B cell (primary cell): ENCODE results near the gene RNF141. TPM values are rescaled to one million over a fixed set of nuclear protein-coding genes. Genes with fewer than 3 reads are reported as not detected.

Source experiments
- ATAC-seq: fragments of 200-7000 bp; cut with Tn5 transposase; one replicate; pipeline ENCODE4 v1.10.0; 2021; ENCODE audit warnings: low read depth, mild to moderate bottlenecking, moderate number of reproducible peaks, moderate library complexity
- CTCF ChIA-PET: fragments of 350-600 bp; sonication (Branson Sonifier 250); formaldehyde crosslinking; loops from one replicate; lab custom pipeline; 2021; ENCODE audit warnings: antibody characterized with exemption, inconsistent platforms; lab: Charles Lee
- POLR2A ChIA-PET: fragments of 350-600 bp; sonication (Branson Sonifier 250); formaldehyde crosslinking; loops from one replicate; lab custom pipeline; 2021; ENCODE audit warnings: antibody characterized with exemption; lab: Charles Lee
- DNase-seq: peaks from one replicate; pipeline ENCODE4 v3.0.0; 2013
- H2AFZ ChIP-seq: 2 replicates; pipeline ENCODE4 v1.6.1; 2012; ENCODE audit warnings: mild to moderate bottlenecking, low read depth, low read length; ENCODE audit not compliant: insufficient read depth, poor library complexity, severe bottlenecking
- H3K27ac ChIP-seq, 2 donors: 1 replicate in 1 of 2; 2 replicates in 1 of 2; pipeline ENCODE4 v1.5.1; 2012 to 2013; ENCODE audit warnings: low read length in 2 of 2, mild to moderate bottlenecking in 2 of 2, moderate library complexity in 1 of 2
- H3K27me3 ChIP-seq, 4 experiments: fragments of 200-600 bp in 1 of 4; sonication (generic) in 1 of 4; replicated peaks in 1 of 4; 1 replicate in 2 of 4; 2 replicates in 2 of 4; pipeline versions ENCODE4 v1.6.1 to v1.7.0; 2013 to 2016; ENCODE audit warnings: low read length in 3 of 4, mild to moderate bottlenecking in 2 of 4, mixed read lengths in 1 of 4, moderate library complexity in 1 of 4; ENCODE audit not compliant: insufficient read depth in 4 of 4, control insufficient read depth in 3 of 4; ENCODE audit errors: control extremely low read depth in 1 of 4
- H3K36me3 ChIP-seq, 2 experiments: replicated peaks in 1 of 2; 1 replicate in 1 of 2; 2 replicates in 1 of 2; pipeline versions ENCODE4 v1.6.1 to v1.7.1; 2013; ENCODE audit warnings: low read length in 1 of 2; ENCODE audit not compliant: insufficient read depth in 2 of 2, control insufficient read depth in 1 of 2; ENCODE audit errors: control extremely low read depth in 1 of 2, extremely low read depth in 1 of 2
- H3K4me1 ChIP-seq, 2 donors: fragments of 200-600 bp in 1 of 2; sonication (generic) in 1 of 2; 1 replicate in 1 of 2; 2 replicates in 1 of 2; pipeline versions ENCODE4 v1.5.1 to v1.6.1; 2013 to 2017; ENCODE audit warnings: low read length in 2 of 2; ENCODE audit not compliant: control insufficient read depth in 2 of 2, insufficient read depth in 2 of 2
- H3K4me2 ChIP-seq: replicated peaks from 2 replicates; pipeline ENCODE3; 2012; ENCODE audit warnings: mild to moderate bottlenecking, low read depth, low read length; ENCODE audit not compliant: poor library complexity, severe bottlenecking
- H3K4me3 ChIP-seq, 5 experiments: fragments of 200-600 bp in 1 of 5; sonication (generic) in 1 of 5; 1 replicate in 3 of 5; 2 replicates in 2 of 5; pipeline versions ENCODE4 v1.5.1 to v1.7.0; 2011 to 2016; ENCODE audit warnings: low read length in 4 of 5, mild to moderate bottlenecking in 4 of 5, low read depth in 2 of 5, control low read depth in 1 of 5, moderate library complexity in 1 of 5; ENCODE audit not compliant: insufficient read depth in 1 of 5; ENCODE audit errors: control extremely low read depth in 1 of 5, extremely low read depth in 1 of 5
- H3K79me2 ChIP-seq: fragments of 200-600 bp; sonication (generic); one replicate; pipeline ENCODE4 v1.6.0; 2016; ENCODE audit warnings: low read length; ENCODE audit not compliant: control insufficient read depth, insufficient read depth
- H3K9ac ChIP-seq: fragments of 200-600 bp; sonication (generic); 2 replicates; pipeline ENCODE4 v1.6.1; 2017; ENCODE audit warnings: mild to moderate bottlenecking, low read length, moderate library complexity
- H3K9me3 ChIP-seq, 3 donors: one replicate each; pipeline versions ENCODE4 v1.6.1 to v1.7.1; 2013; ENCODE audit warnings: low read length in 2 of 3; ENCODE audit not compliant: control insufficient read depth in 2 of 3, insufficient read depth in 1 of 3; ENCODE audit errors: control extremely low read depth in 1 of 3
- H4K20me1 ChIP-seq: 2 replicates; pipeline ENCODE4 v1.6.0; 2012; ENCODE audit warnings: mild to moderate bottlenecking, low read length; ENCODE audit not compliant: insufficient read depth, control insufficient read depth, poor library complexity, severe bottlenecking
- H3K27ac Mint-ChIP-seq: one replicate; pipeline ENCODE4 v1.8.0; 2021; ENCODE audit warnings: mixed read lengths
- H3K27me3 Mint-ChIP-seq: one replicate; pipeline ENCODE4 v1.8.0; 2021; ENCODE audit warnings: mixed read lengths
- H3K4me1 Mint-ChIP-seq: one replicate; pipeline ENCODE4 v1.8.0; 2021; ENCODE audit warnings: mixed read lengths
- H3K4me3 Mint-ChIP-seq: one replicate; pipeline ENCODE4 v1.8.0; 2021; ENCODE audit warnings: mixed read lengths
- H3K9me3 Mint-ChIP-seq: one replicate; pipeline ENCODE4 v1.8.0; 2022; ENCODE audit warnings: mixed read lengths; ENCODE audit not compliant: insufficient read depth
- EZH2 ChIP-seq: IDR thresholded peaks from 2 replicates; pipeline ENCODE4 v1.6.1; 2012; ENCODE audit warnings: borderline replicate concordance, low read depth, mild to moderate bottlenecking, moderate library complexity, low read length; ENCODE audit not compliant: insufficient read depth, poor library complexity, severe bottlenecking
- WGBS: methylation state at CpG from one replicate; pipeline ENCODE4 v1.1.5; 2013; ENCODE audit warnings: missing lambda C conversion rate; ENCODE audit not compliant: insufficient coverage; 5-methylcytosine and 5-hydroxymethylcytosine counted together
- intact Hi-C: fragments of 100-400 bp; cut with micrococcal nuclease; formaldehyde crosslinking; loops from one replicate; pipeline ENCODE4 v1.10.0; 2022
- polyA plus RNA-seq: library from polyadenylated mRNA; depleted of rRNA; stranded (reverse); fragments of >200 nt; gene quantifications from 2 replicates; pipeline ENCODE4 v1.2.3, GENCODE V29; 2012
- total RNA-seq, 2 donors: library from RNA; stranded (reverse); fragments of 120-200 nt in 1 of 2; gene quantifications; 1 replicate in 1 of 2; 2 replicates in 1 of 2; pipeline versions ENCODE4 v1.2.3 to v1.2.4, GENCODE V29; 2013 to 2022
- TF ChIP-seq, protein P1 (sequence below): fragments of 200-600 bp; IDR thresholded peaks from one replicate; pipeline ENCODE4 v1.8.0; 2022; ENCODE audit warnings: antibody characterized with exemption, mild to moderate bottlenecking

The RNF141 gene
- total and polyA plus RNA-seq, 2 donors (not counting 1 experiment from before 2014, with no cell fraction given) = 23.3 to 48.2 TPM

- intact Hi-C loops = no loop called here
- Histone ChIP-seq H2AFZ (no peak overlapping the region), H4K20me1 (no peaks in the 10 kb centered on the region), H3K4me3 (no peak overlapping the region), H3K9me3 (no peaks in the 10 kb centered on the region), H3K9ac (no peak overlapping the region), H3K79me2 (peaks cover 53% of the 10 kb centered on the region), H3K4me2 (no peak overlapping the region), H3K36me3 (peaks cover 33 to 79% of the 10 kb centered on the region in 2 experiments), H3K27me3 (no peaks in the 10 kb centered on the region), H3K27ac (no peak overlapping the region), H3K4me1 (peaks cover 0 to 5% of the 10 kb centered on the region in 2 donors)
- H3K9me3 Mint-ChIP-seq = no peaks in the 10 kb centered on the region
- H3K4me3 Mint-ChIP-seq = no peak overlapping the region
- DNase-seq (no peak), ATAC-seq (no peak)
- peaks cover 26% of the 10 kb centered on the region for H3K4me1 Mint-ChIP-seq
- POLR2A ChIA-PET = no interaction called here
- WGBS = 100% methylated on average over 2 of the region's 2 CpGs
- TF ChIP-seq, protein P1, sequence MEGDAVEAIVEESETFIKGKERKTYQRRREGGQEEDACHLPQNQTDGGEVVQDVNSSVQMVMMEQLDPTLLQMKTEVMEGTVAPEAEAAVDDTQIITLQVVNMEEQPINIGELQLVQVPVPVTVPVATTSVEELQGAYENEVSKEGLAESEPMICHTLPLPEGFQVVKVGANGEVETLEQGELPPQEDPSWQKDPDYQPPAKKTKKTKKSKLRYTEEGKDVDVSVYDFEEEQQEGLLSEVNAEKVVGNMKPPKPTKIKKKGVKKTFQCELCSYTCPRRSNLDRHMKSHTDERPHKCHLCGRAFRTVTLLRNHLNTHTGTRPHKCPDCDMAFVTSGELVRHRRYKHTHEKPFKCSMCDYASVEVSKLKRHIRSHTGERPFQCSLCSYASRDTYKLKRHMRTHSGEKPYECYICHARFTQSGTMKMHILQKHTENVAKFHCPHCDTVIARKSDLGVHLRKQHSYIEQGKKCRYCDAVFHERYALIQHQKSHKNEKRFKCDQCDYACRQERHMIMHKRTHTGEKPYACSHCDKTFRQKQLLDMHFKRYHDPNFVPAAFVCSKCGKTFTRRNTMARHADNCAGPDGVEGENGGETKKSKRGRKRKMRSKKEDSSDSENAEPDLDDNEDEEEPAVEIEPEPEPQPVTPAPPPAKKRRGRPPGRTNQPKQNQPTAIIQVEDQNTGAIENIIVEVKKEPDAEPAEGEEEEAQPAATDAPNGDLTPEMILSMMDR = no peak
- TF ChIP-seq EZH2 = no peak
- no peak overlapping the region for H3K27ac Mint-ChIP-seq
- H3K27me3 Mint-ChIP-seq = no peaks in the 10 kb centered on the region
- CTCF ChIA-PET = interaction anchor here (1.0 to 2.9 kb wide), 3 partner anchors 9 to 115 kb away, joined by 3 to 16 read pairs (median 4); no protein-coding TSS in a partner anchor
These were observed 11.7 kb downstream of the RNF141 start for GRCh38 chr11:10529279-10529678.

GRCh38 chr11:10528121-10528520 lies 12.9 kb downstream of the RNF141 start:
- H3K9ac ChIP-seq = no peak overlapping the region
- no peak overlapping the region for H3K27ac Mint-ChIP-seq
- no peak for ATAC-seq
- no peaks in the 10 kb centered on the region for H3K27me3 Mint-ChIP-seq
- H3K4me1 Mint-ChIP-seq = peaks cover 21% of the 10 kb centered on the region
- no peak overlapping the region for H3K4me3 Mint-ChIP-seq
- ChIA-PET POLR2A (interaction anchor here (0.9 kb wide), 1 partner anchor 13 kb away, joined by 4 read pairs; the partner anchor contains the start of gene RNF141), CTCF (interaction anchor here (1.0 to 2.9 kb wide), 4 partner anchors 8 to 114 kb away, joined by 3 to 16 read pairs (median 4); partner anchors contain the start of gene RNF141)
- no peaks in the 10 kb centered on the region for H3K27me3 ChIP-seq
- H3K9me3 Mint-ChIP-seq = no peaks in the 10 kb centered on the region
- no peak for TF ChIP-seq EZH2
- TF ChIP-seq, protein P1 = no peak
- no peak overlapping the region for H3K4me2 ChIP-seq
- H3K36me3 ChIP-seq = peaks cover 30 to 89% of the 10 kb centered on the region in 2 experiments
- no peaks in the 10 kb centered on the region for H3K9me3 ChIP-seq
- no peaks in the 10 kb centered on the region for H4K20me1 ChIP-seq
- intact Hi-C loops = no loop called here
- no peak overlapping the region for H3K27ac ChIP-seq
- H3K79me2 ChIP-seq = peaks cover 44% of the 10 kb centered on the region
- H3K4me1 ChIP-seq = no peaks in the 10 kb centered on the region
- DNase-seq = no peak
- H3K4me3 ChIP-seq = no peak overlapping the region
- H2AFZ ChIP-seq = no peak overlapping the region
